Epithelial cell of esophagus (primary cell): Measurements from ENCODE around the gene CNTFR.
A peak's percentile ranks its signal among the peaks of the same experiment; 100 is the strongest.

ENCODE experiments used
- DNase-seq: peaks from one replicate; pipeline ENCODE4 v3.0.0; 2010; ENCODE audit warnings: low read depth
- H3K4me3 ChIP-seq: 2 replicates; pipeline ENCODE4 v1.5.1; 2011; ENCODE audit warnings: mild to moderate bottlenecking, low read length, control low read depth
- CTCF ChIP-seq: IDR thresholded peaks from 2 replicates; pipeline ENCODE4 v1.5.1; 2011; ENCODE audit warnings: low read depth, mild to moderate bottlenecking, low read length, control low read depth, inconsistent platforms; ENCODE audit not compliant: insufficient read depth; ENCODE audit errors: missing control alignments

CNTFR gene

GRCh38 chr9:34546834-34547827 is 42.4 kb downstream of the CNTFR start:
- TF ChIP-seq CTCF = peak; percentile 71
- H3K4me3 ChIP-seq = no peak overlapping the region
- DNase-seq = peak; percentile 76

DNA sequence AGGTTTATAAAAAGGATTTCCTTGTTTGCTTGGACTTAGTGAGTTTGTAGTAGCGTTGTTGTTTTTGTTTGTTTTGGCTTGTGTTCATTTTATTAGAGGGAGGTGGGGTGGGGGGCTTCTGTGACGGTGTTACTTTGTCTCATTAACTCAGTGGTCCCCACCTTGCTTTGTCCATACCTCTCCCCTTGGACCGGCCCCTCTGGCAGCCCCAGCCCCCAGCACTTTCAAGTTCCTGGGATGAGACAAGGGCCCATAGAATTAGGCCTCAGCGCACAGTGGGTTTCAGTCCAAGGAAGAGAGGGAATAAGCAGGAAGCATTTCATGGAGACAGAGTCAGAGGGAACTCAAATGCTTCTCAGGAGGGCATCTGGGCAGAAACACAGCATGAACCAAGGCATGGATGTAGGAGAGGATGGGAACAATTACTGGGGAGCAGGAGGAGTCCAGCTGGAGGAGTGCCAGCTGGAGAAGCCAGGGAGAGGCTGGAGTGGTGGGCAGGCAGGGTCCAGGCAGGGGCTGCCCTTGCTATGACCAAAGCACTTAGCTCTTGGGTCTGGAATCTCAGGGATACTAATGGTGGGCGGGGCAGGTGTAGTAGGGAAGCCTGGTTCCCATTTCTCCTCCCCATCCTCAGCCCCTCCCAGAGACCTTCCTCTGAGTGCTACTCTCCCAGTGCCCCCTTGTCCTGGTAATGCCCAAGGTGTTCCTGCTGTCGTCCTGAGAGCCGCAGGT is 43.3 kb downstream of the CNTFR start:
- DNase-seq = no peak
- no peak overlapping the region for H3K4me3 ChIP-seq
- TF ChIP-seq CTCF = no peak

DNA sequence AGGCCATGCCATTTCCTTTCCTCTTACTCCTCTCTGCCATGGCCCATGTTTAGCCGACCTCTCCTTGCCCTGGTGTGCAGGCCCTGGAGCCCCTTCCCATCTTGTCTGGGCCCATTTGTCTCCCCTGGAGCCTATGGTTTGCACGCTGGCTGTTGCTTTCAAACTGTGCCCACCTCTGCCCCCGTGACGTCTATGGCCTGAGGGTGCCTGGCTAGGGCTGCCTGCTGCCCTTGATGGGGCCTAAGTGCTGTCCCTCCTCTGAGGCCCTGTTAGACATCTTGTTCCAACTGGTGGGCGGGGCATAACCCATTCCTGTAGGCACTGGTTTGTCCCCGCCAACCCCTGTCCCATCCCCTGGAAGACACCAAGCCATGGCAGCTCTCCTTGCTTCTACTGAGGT is 44.0 kb downstream of the CNTFR start:
- TF ChIP-seq CTCF = no peak
- H3K4me3 ChIP-seq = no peak overlapping the region
- no peak for DNase-seq

DNA sequence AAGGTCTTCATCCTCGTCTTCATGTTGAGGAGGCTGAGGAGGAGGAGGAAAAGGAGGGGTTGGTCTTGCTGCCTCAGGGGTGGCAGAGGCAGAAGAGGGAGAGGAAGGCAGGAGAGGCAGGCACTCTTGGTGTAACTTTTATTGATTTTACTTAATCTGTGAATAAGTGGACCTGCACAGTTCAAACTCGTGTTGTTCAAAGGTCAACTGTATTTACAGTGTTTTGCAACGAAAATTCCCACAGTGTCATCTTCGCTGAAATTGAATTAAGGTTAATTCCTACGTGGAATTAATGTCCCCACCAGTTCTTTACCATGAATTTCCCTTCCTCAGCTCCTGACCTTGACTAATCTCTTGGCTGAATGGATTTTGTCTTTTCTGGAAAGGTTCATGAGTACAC is 45.5 kb downstream of the CNTFR start:
- no peak overlapping the region for H3K4me3 ChIP-seq
- no peak for DNase-seq
- no peak for TF ChIP-seq CTCF

GRCh38 chr9:34541540-34541939 is 48.0 kb downstream of the CNTFR start:
- no peak for DNase-seq
- no peak overlapping the region for H3K4me3 ChIP-seq
- no peak for TF ChIP-seq CTCF

GRCh38 chr9:34540827-34541226 is 48.7 kb downstream of the CNTFR start:
- DNase-seq = peak; percentile 81
- no peak overlapping the region for H3K4me3 ChIP-seq
- no peak for TF ChIP-seq CTCF
